ENCODE data around the gene DPY19L2.
"Not testable (repeated sequence)": the region's sequence is repeated elsewhere in the genome, so short reads cannot be mapped to it uniquely, and the experiment has no call there.

DNA sequence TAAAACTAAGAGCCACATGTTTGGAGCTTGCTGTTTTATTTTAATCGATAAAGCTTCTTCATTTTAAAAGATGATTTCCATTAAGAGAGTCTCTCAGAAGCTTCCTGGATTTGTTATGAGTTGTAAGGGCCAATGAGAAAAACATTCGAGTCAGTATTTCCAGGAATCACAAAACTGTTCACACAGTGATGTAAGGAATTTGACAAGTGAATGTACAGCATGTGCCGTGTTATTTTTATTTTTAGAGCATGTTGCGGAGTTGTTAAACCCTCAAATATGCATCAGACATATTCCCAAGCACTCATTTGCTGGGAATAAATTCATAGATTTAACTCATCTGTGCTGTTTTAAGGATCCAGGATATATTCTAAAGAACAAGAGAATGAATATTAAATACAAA is 129.6 kb downstream of the DPY19L2 start:
- TF ChIP-seq CTCF (IDR thresholded peaks at IDR 0.05); POLR2A (IDR thresholded peaks at IDR 0.05; ENCODE audit: low read depth); EP300 (IDR thresholded peaks at IDR 0.05); POLR2AphosphoS5 (IDR thresholded peaks at IDR 0.05): not testable (repeated sequence)

Measured in esophagus muscularis mucosa (tissue), 4 donors.